GM13977 (cell line): Measurements from ENCODE around the gene KLRC3.
A peak's percentile ranks its signal among the peaks of the same experiment; 100 is the strongest.
"Not testable (repeated sequence)": the region's sequence is repeated elsewhere in the genome, so short reads cannot be mapped to it uniquely, and the experiment has no call there.

Source experiments
- DNase-seq: peaks from one replicate; pipeline ENCODE4 v3.0.0; 2012; ENCODE audit warnings: low spot score
- CTCF ChIP-seq: IDR thresholded peaks from 2 replicates; pipeline ENCODE4 v1.5.1; 2012; ENCODE audit warnings: mild to moderate bottlenecking, control low read depth; ENCODE audit not compliant: insufficient read depth; ENCODE audit errors: extremely low read depth, missing control alignments
- in situ Hi-C: fragments of 300-500 bp; cut with MboI; formaldehyde crosslinking; loops from one replicate; pipeline ENCODE4 v1.12.0; 2022; ENCODE audit warnings: low sequenced_read_pairs, low pct_unique_long_range_greater_than_20kb, mixed read lengths, inconsistent platforms; ENCODE audit not compliant: unreplicated experiment

KLRC3 gene

GRCh38 chr12:10397296-10397695, 23.1 kb downstream of the KLRC3 start:
- in situ Hi-C loops, result no loop called here
- no peak for TF ChIP-seq CTCF
- DNase-seq, result no peak

GRCh38 chr12:10396176-10396575, 24.2 kb downstream of the KLRC3 start:
- DNase-seq, in situ Hi-C loops: not testable (repeated sequence)

- TF ChIP-seq CTCF, result no peak
- peak; percentile 12 for DNase-seq
- in situ Hi-C loops, result no loop called here
Observed at GRCh38 chr12:10395390-10395998, 24.9 kb downstream of the KLRC3 start.

GRCh38 chr12:10394531-10395152, 25.8 kb downstream of the KLRC3 start:
- DNase-seq, in situ Hi-C loops: not testable (repeated sequence)

- TF ChIP-seq CTCF, result no peak
- in situ Hi-C loops, result no loop called here
- no peak for DNase-seq
Observed at GRCh38 chr12:10393291-10393690, 27.1 kb downstream of the KLRC3 start.

- no peak for TF ChIP-seq CTCF
- DNase-seq, result peak; percentile 17
- in situ Hi-C loops, result no loop called here
Observed at GRCh38 chr12:10392394-10392930, 27.9 kb downstream of the KLRC3 start.

GRCh38 chr12:10390991-10391390, 29.4 kb downstream of the KLRC3 start:
- DNase-seq, in situ Hi-C loops: not testable (repeated sequence)

- in situ Hi-C loops, result no loop called here
Observed at GRCh38 chr12:10389904-10390303, 30.5 kb downstream of the KLRC3 start, which contains the start of gene KLRK1. Gene KLRK1, minus strand, starts transcription at chr12:10390041. Its CDS starts 1,231 bp downstream, at chr12:10388810.

More at GRCh38 chr12:10389904-10390303, 30.5 kb downstream of the KLRC3 start, which contains the start of gene KLRK1:
- TF ChIP-seq CTCF, result no peak
- no peak for DNase-seq
